GM10847 (cell line): Measurements from ENCODE around the gene FAM53B.

Experiments
- POLR2A ChIP-seq: IDR thresholded peaks from 2 replicates; pipeline ENCODE4 v1.6.1; 2011; ENCODE audit not compliant: insufficient read length; ENCODE audit errors: extremely low read depth

The FAM53B gene

GRCh38 chr10:124652701-124653100, 91.5 kb downstream of the FAM53B start:
- no peak for TF ChIP-seq POLR2A

GRCh38 chr10:124652200-124652599, 92.0 kb downstream of the FAM53B start:
- TF ChIP-seq POLR2A, result no peak

- no peak for TF ChIP-seq POLR2A
Observed at GRCh38 chr10:124651402-124651891, 92.7 kb downstream of the FAM53B start.

GRCh38 chr10:124650820-124651401, 93.3 kb downstream of the FAM53B start:
- TF ChIP-seq POLR2A, result no peak

- no peak for TF ChIP-seq POLR2A
Observed at GRCh38 chr10:124650263-124650662, 93.9 kb downstream of the FAM53B start.

GRCh38 chr10:124649214-124649613, 95.0 kb downstream of the FAM53B start:
- no peak for TF ChIP-seq POLR2A

GRCh38 chr10:124648738-124649137, 95.4 kb downstream of the FAM53B start:
- TF ChIP-seq POLR2A, result no peak

- no peak for TF ChIP-seq POLR2A
Observed at GRCh38 chr10:124648131-124648475, 96.1 kb downstream of the FAM53B start.

GRCh38 chr10:124647421-124648130, 96.6 kb downstream of the FAM53B start:
- no peak for TF ChIP-seq POLR2A

GRCh38 chr10:124646483-124647352, 97.5 kb downstream of the FAM53B start:
- TF ChIP-seq POLR2A, result no peak

- no peak for TF ChIP-seq POLR2A
Observed at GRCh38 chr10:124645467-124646095, 98.6 kb downstream of the FAM53B start.

- TF ChIP-seq POLR2A, result no peak
Observed at GRCh38 chr10:124644771-124645415, 99.3 kb downstream of the FAM53B start.

- TF ChIP-seq POLR2A, result no peak
Observed at GRCh38 chr10:124644236-124644635, 99.9 kb downstream of the FAM53B start.

- no peak for TF ChIP-seq POLR2A
Observed at GRCh38 chr10:124643330-124644009, 100.7 kb downstream of the FAM53B start.
